NCI-H526 treated with DMSO at 0.1 percent for 48 hours (cell line): ENCODE results near the gene UBAC1.

ENCODE experiments used
- DNase-seq: peaks from one replicate; lab custom pipeline; 2025; lab: John Stamatoyannopoulos, UW

UBAC1 gene

GRCh38 chr9:135961277-135961715 lies at the start of gene UBAC1:
UBAC1 (minus strand) TSS chr9:135961373; CDS start chr9:135961162, 211 bp downstream.
- peak; percentile 68 for DNase-seq

GRCh38 chr9:136010615-136011361 lies 49.6 kb upstream of the UBAC1 start:
- no peak for DNase-seq

GRCh38 chr9:136010176-136010575 lies 49.0 kb upstream of the UBAC1 start:
- DNase-seq, result no peak

GRCh38 chr9:136009516-136009915 lies 48.3 kb upstream of the UBAC1 start:
- no peak for DNase-seq

GRCh38 chr9:136008693-136008997 lies 47.5 kb upstream of the UBAC1 start:
- DNase-seq, result no peak

GRCh38 chr9:136007934-136008692 lies 46.9 kb upstream of the UBAC1 start:
- no peak for DNase-seq

- DNase-seq, result no peak
Observed at GRCh38 chr9:136007276-136007933, 46.2 kb upstream of the UBAC1 start.

GRCh38 chr9:136006169-136006568 lies 45.0 kb upstream of the UBAC1 start:
- no peak for DNase-seq

GRCh38 chr9:136004712-136005111 lies 43.5 kb upstream of the UBAC1 start:
- no peak for DNase-seq

GRCh38 chr9:136004219-136004618 lies 43.0 kb upstream of the UBAC1 start:
- no peak for DNase-seq

GRCh38 chr9:136003411-136004218 lies 42.4 kb upstream of the UBAC1 start:
- DNase-seq, result no peak

GRCh38 chr9:136002881-136003280 lies 41.7 kb upstream of the UBAC1 start:
- no peak for DNase-seq

GRCh38 chr9:136002215-136002614 lies 41.0 kb upstream of the UBAC1 start:
- DNase-seq, result no peak

- DNase-seq, result no peak
Observed at GRCh38 chr9:136001231-136001630, 40.1 kb upstream of the UBAC1 start.

GRCh38 chr9:135998410-135999071 lies 37.4 kb upstream of the UBAC1 start:
- DNase-seq, result no peak

- DNase-seq, result no peak
Observed at GRCh38 chr9:135998016-135998380, 36.8 kb upstream of the UBAC1 start.

- no peak for DNase-seq
Observed at GRCh38 chr9:135997090-135998015, 36.2 kb upstream of the UBAC1 start.

- no peak for DNase-seq
Observed at GRCh38 chr9:135995816-135996215, 34.6 kb upstream of the UBAC1 start.

- DNase-seq, result no peak
Observed at GRCh38 chr9:135994501-135995192, 33.5 kb upstream of the UBAC1 start.
